ENCODE measurements around the gene KLRC3. TPM values are rescaled to one million over a fixed set of nuclear protein-coding genes. Genes with fewer than 3 reads are reported as not detected.

The KLRC3 gene
- total and polyA plus RNA-seq, 10 of the 15 experiments (the other 5 are each of a cell fraction or from before 2014, with no cell fraction given): 0.09 to 0.22 (median 0.09) TPM; not detected in 7

- TF ChIP-seq TARDBP (IDR thresholded peaks at IDR 0.05; ENCODE audit: borderline replicate concordance): no peak
- TF ChIP-seq, protein P1, sequence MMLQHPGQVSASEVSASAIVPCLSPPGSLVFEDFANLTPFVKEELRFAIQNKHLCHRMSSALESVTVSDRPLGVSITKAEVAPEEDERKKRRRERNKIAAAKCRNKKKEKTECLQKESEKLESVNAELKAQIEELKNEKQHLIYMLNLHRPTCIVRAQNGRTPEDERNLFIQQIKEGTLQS (IDR thresholded peaks at IDR 0.05; ENCODE audit: borderline replicate concordance, extremely low read depth, low read depth, low read length): no peak
- no peak for TF ChIP-seq ELK1 (IDR thresholded peaks at IDR 0.05; ENCODE audit: low read depth, low read length)
- no peak for TF ChIP-seq ZBED1 (IDR thresholded peaks at IDR 0.05; ENCODE audit: borderline replicate concordance)
- peak; percentile 80 to 84 for TF ChIP-seq IKZF2 (IDR thresholded peaks at IDR 0.05)
- 0 out of 2 replicates have a peak, but pooled peaks have one; percentile 5 for TF ChIP-seq MEF2A (IDR thresholded peaks at IDR 0.05; ENCODE audit: insufficient read depth, low read depth, low read length)
- no peak for TF ChIP-seq ESRRA (IDR thresholded peaks at IDR 0.05; ENCODE audit: low read length)
- TF ChIP-seq ZNF384 (IDR thresholded peaks at IDR 0.05; ENCODE audit: borderline replicate concordance, low read depth, low read length): no peak
- TF ChIP-seq, protein P2, sequence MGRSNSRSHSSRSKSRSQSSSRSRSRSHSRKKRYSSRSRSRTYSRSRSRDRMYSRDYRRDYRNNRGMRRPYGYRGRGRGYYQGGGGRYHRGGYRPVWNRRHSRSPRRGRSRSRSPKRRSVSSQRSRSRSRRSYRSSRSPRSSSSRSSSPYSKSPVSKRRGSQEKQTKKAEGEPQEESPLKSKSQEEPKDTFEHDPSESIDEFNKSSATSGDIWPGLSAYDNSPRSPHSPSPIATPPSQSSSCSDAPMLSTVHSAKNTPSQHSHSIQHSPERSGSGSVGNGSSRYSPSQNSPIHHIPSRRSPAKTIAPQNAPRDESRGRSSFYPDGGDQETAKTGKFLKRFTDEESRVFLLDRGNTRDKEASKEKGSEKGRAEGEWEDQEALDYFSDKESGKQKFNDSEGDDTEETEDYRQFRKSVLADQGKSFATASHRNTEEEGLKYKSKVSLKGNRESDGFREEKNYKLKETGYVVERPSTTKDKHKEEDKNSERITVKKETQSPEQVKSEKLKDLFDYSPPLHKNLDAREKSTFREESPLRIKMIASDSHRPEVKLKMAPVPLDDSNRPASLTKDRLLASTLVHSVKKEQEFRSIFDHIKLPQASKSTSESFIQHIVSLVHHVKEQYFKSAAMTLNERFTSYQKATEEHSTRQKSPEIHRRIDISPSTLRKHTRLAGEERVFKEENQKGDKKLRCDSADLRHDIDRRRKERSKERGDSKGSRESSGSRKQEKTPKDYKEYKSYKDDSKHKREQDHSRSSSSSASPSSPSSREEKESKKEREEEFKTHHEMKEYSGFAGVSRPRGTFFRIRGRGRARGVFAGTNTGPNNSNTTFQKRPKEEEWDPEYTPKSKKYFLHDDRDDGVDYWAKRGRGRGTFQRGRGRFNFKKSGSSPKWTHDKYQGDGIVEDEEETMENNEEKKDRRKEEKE (IDR thresholded peaks at IDR 0.05): no peak
- peak; percentile 79; the same call in 1 of the 2 replicates for TF ChIP-seq BMI1 (IDR thresholded peaks at IDR 0.05; ENCODE audit: borderline replicate concordance)
- no peak for TF ChIP-seq CBX3 (IDR thresholded peaks at IDR 0.05; ENCODE audit: borderline replicate concordance, low read depth)
- TF ChIP-seq, protein P3, sequence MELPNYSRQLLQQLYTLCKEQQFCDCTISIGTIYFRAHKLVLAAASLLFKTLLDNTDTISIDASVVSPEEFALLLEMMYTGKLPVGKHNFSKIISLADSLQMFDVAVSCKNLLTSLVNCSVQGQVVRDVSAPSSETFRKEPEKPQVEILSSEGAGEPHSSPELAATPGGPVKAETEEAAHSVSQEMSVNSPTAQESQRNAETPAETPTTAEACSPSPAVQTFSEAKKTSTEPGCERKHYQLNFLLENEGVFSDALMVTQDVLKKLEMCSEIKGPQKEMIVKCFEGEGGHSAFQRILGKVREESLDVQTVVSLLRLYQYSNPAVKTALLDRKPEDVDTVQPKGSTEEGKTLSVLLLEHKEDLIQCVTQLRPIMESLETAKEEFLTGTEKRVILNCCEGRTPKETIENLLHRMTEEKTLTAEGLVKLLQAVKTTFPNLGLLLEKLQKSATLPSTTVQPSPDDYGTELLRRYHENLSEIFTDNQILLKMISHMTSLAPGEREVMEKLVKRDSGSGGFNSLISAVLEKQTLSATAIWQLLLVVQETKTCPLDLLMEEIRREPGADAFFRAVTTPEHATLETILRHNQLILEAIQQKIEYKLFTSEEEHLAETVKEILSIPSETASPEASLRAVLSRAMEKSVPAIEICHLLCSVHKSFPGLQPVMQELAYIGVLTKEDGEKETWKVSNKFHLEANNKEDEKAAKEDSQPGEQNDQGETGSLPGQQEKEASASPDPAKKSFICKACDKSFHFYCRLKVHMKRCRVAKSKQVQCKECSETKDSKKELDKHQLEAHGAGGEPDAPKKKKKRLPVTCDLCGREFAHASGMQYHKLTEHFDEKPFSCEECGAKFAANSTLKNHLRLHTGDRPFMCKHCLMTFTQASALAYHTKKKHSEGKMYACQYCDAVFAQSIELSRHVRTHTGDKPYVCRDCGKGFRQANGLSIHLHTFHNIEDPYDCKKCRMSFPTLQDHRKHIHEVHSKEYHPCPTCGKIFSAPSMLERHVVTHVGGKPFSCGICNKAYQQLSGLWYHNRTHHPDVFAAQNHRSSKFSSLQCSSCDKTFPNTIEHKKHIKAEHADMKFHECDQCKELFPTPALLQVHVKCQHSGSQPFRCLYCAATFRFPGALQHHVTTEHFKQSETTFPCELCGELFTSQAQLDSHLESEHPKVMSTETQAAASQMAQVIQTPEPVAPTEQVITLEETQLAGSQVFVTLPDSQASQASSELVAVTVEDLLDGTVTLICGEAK (IDR thresholded peaks at IDR 0.05; ENCODE audit: borderline replicate concordance): no peak; the same call in 1 of the 2 replicates
- peak; percentile 38; the same call in 1 of the 2 replicates for TF ChIP-seq ZNF217 (IDR thresholded peaks at IDR 0.05)
These were observed 24.9 kb downstream of the KLRC3 start (continued) for GRCh38 chr12:10395390-10395998.
